HFFc6 (cell line): ENCODE data around the gene TSSK2. TPM values are rescaled to one million over a fixed set of nuclear protein-coding genes. Genes with fewer than 3 reads are reported as not detected.

Experiments used
- DNase-seq: peaks from one replicate; pipeline ENCODE4 v3.0.0-alpha.2; 2018
- H3K27ac Mint-ChIP-seq: 2 replicates; pipeline ENCODE4 v1.8.0; 2020; ENCODE audit warnings: mild to moderate bottlenecking, mixed read lengths
- H3K27me3 Mint-ChIP-seq: 2 replicates; pipeline ENCODE4 v1.8.0; 2021; ENCODE audit warnings: mild to moderate bottlenecking, moderate library complexity, mixed read lengths; ENCODE audit not compliant: insufficient read depth
- H3K36me3 Mint-ChIP-seq: 2 replicates; pipeline ENCODE4 v1.8.0; 2021; ENCODE audit warnings: low read depth, mixed read lengths
- H3K4me1 Mint-ChIP-seq: 2 replicates; pipeline ENCODE4 v1.8.0; 2020; ENCODE audit warnings: low read depth, mixed read lengths
- H3K4me3 Mint-ChIP-seq: 2 replicates; pipeline ENCODE4 v1.8.0; 2020; ENCODE audit warnings: mild to moderate bottlenecking, moderate library complexity, mixed read lengths
- H3K9me3 Mint-ChIP-seq: 2 replicates; pipeline ENCODE4 v1.8.0; 2020; ENCODE audit warnings: mild to moderate bottlenecking, mixed read lengths
- CTCF ChIP-seq: fragments of 200-600 bp; sonication (generic); IDR thresholded peaks from 2 replicates; pipeline ENCODE4 v1.5.0; 2021; ENCODE audit warnings: antibody characterized with exemption, mild to moderate bottlenecking
- total RNA-seq, 6 experiments: library from RNA; stranded (reverse); fragmentation: NEBNext Ultra II Directional; extraction: Animal tissue kit (Norgen Biotek cat#: 25700); gene quantifications; 2 replicates in 1 of 6; 3 replicates in 5 of 6; pipeline ENCODE4 v1.2.3, GENCODE V29; 2021

Gene TSSK2
- total RNA-seq, 6 experiments from 2014 or later, result not detected

- Mint-ChIP-seq H3K9me3 (no peaks in the 10 kb centered on the region), H3K36me3 (no peaks in the 10 kb centered on the region), H3K27me3 (peaks cover 2% of the 10 kb centered on the region), H3K4me3 (no peak overlapping the region), H3K4me1 (peaks cover 18% of the 10 kb centered on the region), H3K27ac (no peak overlapping the region)
- no peak for DNase-seq
- no peak for TF ChIP-seq CTCF
Observed at GRCh38 chr22:19181786-19182471, 50.8 kb downstream of the TSSK2 start.

Other genes with a start within 250 kb of the TSSK2 start
- 1 to 10 TPM in 2 of 6 experiments, under 1 TPM in 4; 0.35 to 1.7 (median 0.75) TPM for gene DGCR6, start 225.0 kb upstream of the TSSK2 start, total RNA-seq
- gene PRODH, start 195.0 kb upstream of the TSSK2 start, total RNA-seq, result not detected
- gene DGCR2, start 8.9 kb upstream of the TSSK2 start, total RNA-seq, result 10 to 100 TPM; 46.1 to 57.9 (median 53.7) TPM
- 10 to 100 TPM; 16.6 to 19.2 (median 17.6) TPM for gene ESS2, start 13.3 kb downstream of the TSSK2 start, total RNA-seq
- not detected for gene GSC2, start 19.0 kb downstream of the TSSK2 start, total RNA-seq
- 100 to 1,000 TPM; 102 to 124 (median 108) TPM for gene SLC25A1, start 47.4 kb downstream of the TSSK2 start, total RNA-seq
- 1 to 10 TPM; 6.3 to 9.0 (median 7.3) TPM for gene CLTCL1, start 160.4 kb downstream of the TSSK2 start, total RNA-seq